Mammary epithelial cell (primary cell): ENCODE results near the gene COG5.

Experiments used
- EZH2 ChIP-seq: IDR thresholded peaks from 2 replicates; pipeline ENCODE4 v1.6.1; 2012; ENCODE audit warnings: low read length, inconsistent platforms, borderline replicate concordance
- TF ChIP-seq, protein P1 (sequence below), 2 donors: IDR thresholded peaks in 1 of 2; conservative IDR thresholded peaks in 1 of 2; 2 replicates each; pipeline ENCODE4 v1.5.1; 2011 to 2012; ENCODE audit warnings: inconsistent platforms in 2 of 2, low read length in 2 of 2, mild to moderate bottlenecking in 2 of 2, control low read depth in 1 of 2, low read depth in 1 of 2; ENCODE audit not compliant: insufficient read depth in 1 of 2; ENCODE audit errors: extremely low read depth in 1 of 2

DNA sequence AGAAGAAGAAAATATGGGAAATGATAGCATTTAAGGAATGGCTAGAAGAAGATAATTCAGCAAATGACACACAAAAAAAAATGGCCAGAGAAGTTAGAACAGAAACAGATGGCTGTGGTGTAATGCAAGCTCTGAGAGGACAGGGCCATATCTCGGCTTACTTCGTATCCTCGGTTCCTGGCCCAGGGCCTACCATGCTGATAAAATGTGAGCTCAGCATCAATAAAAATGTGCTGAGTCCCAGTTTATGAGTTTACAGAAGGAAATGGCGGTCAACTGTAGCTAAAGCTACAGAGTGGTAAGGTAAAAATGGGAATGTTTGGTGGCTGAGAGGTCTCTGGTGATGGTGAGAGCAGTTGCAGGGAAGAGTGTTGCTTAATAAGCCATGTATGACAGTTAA, 354.2 kb downstream of the COG5 start:
- TF ChIP-seq, protein P1, sequence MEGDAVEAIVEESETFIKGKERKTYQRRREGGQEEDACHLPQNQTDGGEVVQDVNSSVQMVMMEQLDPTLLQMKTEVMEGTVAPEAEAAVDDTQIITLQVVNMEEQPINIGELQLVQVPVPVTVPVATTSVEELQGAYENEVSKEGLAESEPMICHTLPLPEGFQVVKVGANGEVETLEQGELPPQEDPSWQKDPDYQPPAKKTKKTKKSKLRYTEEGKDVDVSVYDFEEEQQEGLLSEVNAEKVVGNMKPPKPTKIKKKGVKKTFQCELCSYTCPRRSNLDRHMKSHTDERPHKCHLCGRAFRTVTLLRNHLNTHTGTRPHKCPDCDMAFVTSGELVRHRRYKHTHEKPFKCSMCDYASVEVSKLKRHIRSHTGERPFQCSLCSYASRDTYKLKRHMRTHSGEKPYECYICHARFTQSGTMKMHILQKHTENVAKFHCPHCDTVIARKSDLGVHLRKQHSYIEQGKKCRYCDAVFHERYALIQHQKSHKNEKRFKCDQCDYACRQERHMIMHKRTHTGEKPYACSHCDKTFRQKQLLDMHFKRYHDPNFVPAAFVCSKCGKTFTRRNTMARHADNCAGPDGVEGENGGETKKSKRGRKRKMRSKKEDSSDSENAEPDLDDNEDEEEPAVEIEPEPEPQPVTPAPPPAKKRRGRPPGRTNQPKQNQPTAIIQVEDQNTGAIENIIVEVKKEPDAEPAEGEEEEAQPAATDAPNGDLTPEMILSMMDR (conservative IDR thresholded peaks at IDR 0.05 in 1 of 2, IDR thresholded peaks at IDR 0.05 in 1 of 2; ENCODE audit: extremely low read depth in 1 of 2, insufficient read depth in 1 of 2, low read depth in 1 of 2, low read length in 2 of 2), result no peak
- TF ChIP-seq EZH2, result no peak
